ENCODE results near the gene OR1S2. TPM values are rescaled to one million over a fixed set of nuclear protein-coding genes. Genes with fewer than 3 reads are reported as not detected.
A peak's percentile ranks its signal among the peaks of the same experiment; 100 is the strongest.
"Not testable (repeated sequence)": the region's sequence is repeated elsewhere in the genome, so short reads cannot be mapped to it uniquely, and the experiment has no call there.

Gene OR1S2
- total RNA-seq: under 1 TPM in 2 of 8 experiments, not detected in 6; 0.37 to 0.66 TPM

DNA sequence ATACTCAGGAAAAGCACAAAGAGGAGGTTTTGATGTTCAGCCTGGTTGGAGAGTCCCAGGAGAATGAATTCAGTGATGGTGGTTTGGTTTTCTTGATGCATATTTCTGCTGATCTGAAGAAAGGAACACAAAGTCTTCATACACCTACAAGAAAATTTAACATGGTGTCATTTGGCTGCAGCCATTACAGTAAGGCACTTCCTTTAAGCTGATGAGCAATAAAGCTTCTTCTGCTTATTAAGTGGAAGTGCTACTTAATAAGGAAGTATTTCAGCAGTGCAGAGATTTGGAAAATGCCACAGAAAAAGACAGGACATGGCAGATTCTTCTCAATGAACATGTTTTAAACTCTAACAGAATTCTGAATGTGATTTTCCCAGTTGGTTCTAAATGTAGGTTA lies at the start of gene OR1S2:
TSS of gene OR1S2 (minus strand) at position 101 of the 400 bp plus-strand sequence. CDS start at position 101, 0 bp downstream.
- no peaks in the 10 kb centered on the region for H3K4me1 ChIP-seq (replicated peaks in 1 of 2)
- in situ Hi-C loops (cut with MboI; ENCODE audit: low pct_unique_long_range_greater_than_20kb in 2 of 9, low sequenced_read_pairs in 9 of 9, unreplicated experiment in 9 of 9): no loop called here
- no peak within 1 kb of the TSS for H3K4me3 ChIP-seq
- no peak within 1 kb of the TSS for H3K27ac ChIP-seq
- ATAC-seq (replicated peaks in 6 of 8): no peak

DNA sequence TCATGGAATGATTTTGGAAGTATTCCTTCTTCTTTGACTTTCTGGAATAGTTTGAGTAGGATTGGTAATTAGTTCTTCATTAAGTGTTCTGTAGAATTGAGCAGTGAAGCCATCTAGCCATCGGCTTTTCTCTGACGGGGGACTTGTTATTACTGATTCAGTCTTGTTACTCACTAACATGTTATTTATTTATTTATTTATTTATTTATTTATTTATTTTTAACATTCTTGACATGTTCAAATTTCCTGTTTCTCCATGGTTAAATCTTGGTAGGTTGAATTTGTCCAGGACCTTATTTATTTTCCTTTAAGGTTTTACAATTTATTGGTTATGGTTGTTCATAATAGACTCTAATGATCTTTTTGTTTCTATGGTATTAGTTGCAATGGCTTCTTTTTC lies 40.0 kb upstream of the OR1S2 start:
- Histone ChIP-seq H3K4me3 (no peak overlapping the region), H3K4me1 (replicated peaks in 1 of 2) (no peaks in the 10 kb centered on the region), H3K27ac (no peak overlapping the region)
- ATAC-seq (replicated peaks in 6 of 8): no peak
- WGBS, 10 experiments: 40 to 100% (median 90%) methylated on average over 1 to 2 of the region's 2 CpGs
- in situ Hi-C loops (cut with MboI; ENCODE audit: low pct_unique_long_range_greater_than_20kb in 2 of 9, low sequenced_read_pairs in 9 of 9, unreplicated experiment in 9 of 9): no loop called here

DNA sequence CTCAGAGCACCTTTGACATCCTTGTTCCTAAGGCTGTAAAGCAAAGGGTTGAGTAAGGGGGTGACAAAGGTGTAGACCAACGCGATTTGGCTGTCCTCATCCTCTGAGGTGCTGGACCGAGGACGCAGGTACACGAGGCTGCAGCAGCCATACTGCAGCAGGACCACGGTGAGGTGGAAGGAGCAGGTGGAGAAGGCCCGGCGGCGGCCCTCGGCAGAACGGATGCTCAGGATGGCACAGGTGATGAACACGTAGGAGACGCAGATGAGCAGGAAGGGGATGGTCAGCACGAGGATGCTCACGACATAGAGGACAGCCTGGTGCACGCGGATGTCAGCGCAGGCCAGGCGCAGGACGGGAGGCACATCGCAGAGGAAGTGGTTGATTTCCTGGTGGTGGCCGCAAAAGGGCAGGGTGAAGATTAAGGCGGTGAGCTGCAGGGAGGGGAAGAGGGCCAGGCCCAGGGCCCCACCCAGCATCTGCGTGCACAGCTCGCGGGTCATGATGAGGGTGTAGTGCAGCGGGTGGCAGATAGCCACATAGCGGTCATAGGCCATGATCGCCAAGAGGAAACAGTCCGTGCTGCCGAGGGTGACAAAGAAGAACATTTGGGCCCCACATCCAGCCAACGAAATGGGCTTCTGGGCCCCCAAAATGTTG lies 24.1 kb upstream of the OR1S2 start:
- in situ Hi-C loops (cut with MboI; ENCODE audit: low pct_unique_long_range_greater_than_20kb in 2 of 9, low sequenced_read_pairs in 9 of 9, unreplicated experiment in 9 of 9): no loop called here
- 55 to 98% (median 91%) methylated on average over 4 to 19 of the region's 32 CpGs; no CpG with 5 or more reads in 1 of the 10 experiments for WGBS, 10 experiments
- H3K27ac ChIP-seq: no peak overlapping the region
- H3K4me3 ChIP-seq: no peak overlapping the region
- H3K4me1 ChIP-seq (replicated peaks in 1 of 2): no peaks in the 10 kb centered on the region
- ATAC-seq (replicated peaks in 6 of 8): no peak

GRCh38 chr11:58222721-58223120 lies 18.8 kb upstream of the OR1S2 start:
- WGBS, 10 experiments: 0 to 89% (median 70%) methylated on average over 3 to 7 of the region's 7 CpGs
- H3K27ac ChIP-seq: no peak overlapping the region
- no peak overlapping the region for H3K4me3 ChIP-seq
- peak in 4 of 8 experiments; percentile 76 to 100 (median 99) for ATAC-seq (replicated peaks in 6 of 8)
- peaks cover 2 to 3% of the 10 kb centered on the region in 2 donors for H3K4me1 ChIP-seq (replicated peaks in 1 of 2)
- in situ Hi-C loops (cut with MboI; ENCODE audit: low pct_unique_long_range_greater_than_20kb in 2 of 9, low sequenced_read_pairs in 9 of 9, unreplicated experiment in 9 of 9): no loop called here

GRCh38 chr11:58216476-58216875 lies 12.5 kb upstream of the OR1S2 start:
- Histone ChIP-seq H3K4me3 (no peak overlapping the region), H3K27ac (no peak overlapping the region), H3K4me1 (replicated peaks in 1 of 2) (peaks cover 2 to 3% of the 10 kb centered on the region in 2 donors)
- no peak for ATAC-seq (replicated peaks in 6 of 8)
- in situ Hi-C loops (cut with MboI; ENCODE audit: low pct_unique_long_range_greater_than_20kb in 2 of 9, low sequenced_read_pairs in 9 of 9, unreplicated experiment in 9 of 9): no loop called here

- in situ Hi-C loops (cut with MboI; ENCODE audit: low pct_unique_long_range_greater_than_20kb in 2 of 9, low sequenced_read_pairs in 9 of 9, unreplicated experiment in 9 of 9); ATAC-seq (replicated peaks in 6 of 8); H3K27ac ChIP-seq; H3K4me1 ChIP-seq (replicated peaks in 1 of 2); H3K4me3 ChIP-seq: not testable (repeated sequence)
- no CpG with 5 or more reads among the region's 2 CpGs for WGBS, 10 experiments
Measured at GRCh38 chr11:58212420-58212819, 8.5 kb upstream of the OR1S2 start, which contains the start of gene OR1S1. OR1S1 (plus strand) TSS chr11:58212720.

GRCh38 chr11:58199271-58199670 lies 4.7 kb downstream of the OR1S2 start:
- no peak overlapping the region for H3K4me3 ChIP-seq
- H3K27ac ChIP-seq: no peak overlapping the region
- 0 to 75% (median 51%) methylated on average over 1 of the region's 1 CpG; no CpG with 5 or more reads in 2 of the 10 experiments for WGBS, 10 experiments
- in situ Hi-C loops (cut with MboI; ENCODE audit: low pct_unique_long_range_greater_than_20kb in 2 of 9, low sequenced_read_pairs in 9 of 9, unreplicated experiment in 9 of 9): no loop called here
- ATAC-seq (replicated peaks in 6 of 8): no peak
- no peaks in the 10 kb centered on the region for H3K4me1 ChIP-seq (replicated peaks in 1 of 2)

GRCh38 chr11:58195939-58196338 lies 8.0 kb downstream of the OR1S2 start:
- 0 to 100% (median 80%) methylated on average over 1 to 2 of the region's 2 CpGs; no CpG with 5 or more reads in 2 of the 10 experiments for WGBS, 10 experiments
- H3K4me1 ChIP-seq (replicated peaks in 1 of 2): no peaks in the 10 kb centered on the region
- in situ Hi-C loops (cut with MboI; ENCODE audit: low pct_unique_long_range_greater_than_20kb in 2 of 9, low sequenced_read_pairs in 9 of 9, unreplicated experiment in 9 of 9): no loop called here
- no peak overlapping the region for H3K27ac ChIP-seq
- no peak for ATAC-seq (replicated peaks in 6 of 8)
- no peak overlapping the region for H3K4me3 ChIP-seq

DNA sequence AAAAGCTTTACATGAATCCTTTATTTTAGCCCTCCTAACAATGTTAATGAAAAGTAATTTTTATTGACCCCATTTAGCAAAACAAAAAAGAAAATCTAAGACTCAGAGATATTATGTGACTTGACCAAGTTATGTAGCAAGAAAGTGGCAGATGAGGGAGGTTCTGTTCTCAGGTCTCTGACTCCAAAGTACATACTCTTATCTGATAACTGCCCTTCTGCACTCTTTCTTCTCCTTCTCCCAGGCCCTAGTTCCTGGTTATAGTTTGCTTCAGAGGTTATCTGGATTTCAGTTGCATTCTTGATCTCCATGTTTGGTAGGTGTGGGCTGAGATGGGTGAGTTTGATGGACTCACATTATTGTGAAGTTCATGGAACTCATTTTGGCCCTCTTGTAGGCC lies 10.6 kb downstream of the OR1S2 start:
- ATAC-seq (replicated peaks in 6 of 8): no peak
- Histone ChIP-seq H3K4me1 (replicated peaks in 1 of 2) (no peaks in the 10 kb centered on the region), H3K4me3 (no peak overlapping the region), H3K27ac (no peak overlapping the region)
- in situ Hi-C loops (cut with MboI; ENCODE audit: low pct_unique_long_range_greater_than_20kb in 2 of 9, low sequenced_read_pairs in 9 of 9, unreplicated experiment in 9 of 9): no loop called here

DNA sequence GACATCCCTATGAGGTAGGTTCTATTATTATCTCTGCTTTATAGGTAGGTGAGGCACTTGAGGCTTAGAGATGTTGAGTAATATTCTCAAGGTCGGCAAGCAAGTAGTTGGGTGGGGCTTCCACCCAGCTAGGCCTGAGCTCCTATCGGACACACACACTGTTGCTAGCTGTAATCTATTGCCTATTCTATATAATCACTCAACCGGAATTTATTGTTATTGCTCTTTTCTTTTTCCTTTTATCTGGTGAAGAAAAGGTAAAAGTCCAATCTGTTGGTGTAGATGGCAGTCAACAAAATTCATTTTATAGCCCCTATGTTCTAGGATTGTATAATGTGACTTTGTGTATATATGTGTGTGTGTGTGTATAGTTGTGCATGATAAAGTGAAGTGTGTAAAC lies 11.7 kb downstream of the OR1S2 start:
- ATAC-seq (replicated peaks in 6 of 8): peak in 3 of 8 experiments; percentile 40 to 53 (median 43)
- no peak overlapping the region for H3K27ac ChIP-seq
- WGBS, 10 experiments: 0 to 58% (median 24%) methylated on average over 1 to 3 of the region's 3 CpGs; no CpG with 5 or more reads in 4 of the 10 experiments
- in situ Hi-C loops (cut with MboI; ENCODE audit: low pct_unique_long_range_greater_than_20kb in 2 of 9, low sequenced_read_pairs in 9 of 9, unreplicated experiment in 9 of 9): no loop called here
- H3K4me1 ChIP-seq (replicated peaks in 1 of 2): no peaks in the 10 kb centered on the region
- no peak overlapping the region for H3K4me3 ChIP-seq

GRCh38 chr11:58188770-58189169 lies 15.2 kb downstream of the OR1S2 start, which contains the start of gene OR9Q2:
OR9Q2 (plus strand) TSS chr11:58189070; CDS start chr11:58190491, 1,421 bp downstream.
- 0 to 83% (median 77%) methylated on average over 1 to 2 of the region's 2 CpGs; no CpG with 5 or more reads in 4 of the 10 experiments for WGBS, 10 experiments
- Histone ChIP-seq H3K27ac (no peak within 1 kb of the TSS), H3K4me1 (replicated peaks in 1 of 2) (no peaks in the 10 kb centered on the region), H3K4me3 (no peak within 1 kb of the TSS)
- ATAC-seq (replicated peaks in 6 of 8): no peak
- in situ Hi-C loops (cut with MboI; ENCODE audit: low pct_unique_long_range_greater_than_20kb in 2 of 9, low sequenced_read_pairs in 9 of 9, unreplicated experiment in 9 of 9): no loop called here

DNA sequence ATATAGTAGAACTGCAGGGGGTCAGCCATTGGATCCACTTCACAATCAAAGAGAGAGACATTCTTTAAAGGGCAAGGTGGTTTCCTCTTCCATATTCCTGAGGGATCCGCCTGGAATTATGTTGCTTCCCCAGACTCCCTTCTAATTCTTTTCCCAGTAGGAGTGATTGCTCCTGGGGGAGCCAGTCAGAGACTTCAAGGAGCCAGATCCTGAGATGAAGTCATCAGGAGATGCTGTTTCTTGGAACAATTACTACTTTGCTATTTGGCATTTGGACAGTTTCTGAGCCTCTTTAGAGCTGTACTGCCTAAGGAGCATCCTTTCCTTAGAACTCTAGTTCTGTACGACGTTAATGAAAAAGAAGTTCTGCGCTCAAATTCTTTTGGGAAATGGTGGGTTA lies 17.0 kb downstream of the OR1S2 start:
- in situ Hi-C loops (cut with MboI; ENCODE audit: low pct_unique_long_range_greater_than_20kb in 2 of 9, low sequenced_read_pairs in 9 of 9, unreplicated experiment in 9 of 9): no loop called here

GRCh38 chr11:58179648-58180047 lies 24.3 kb downstream of the OR1S2 start:
- Histone ChIP-seq H3K27ac (no peak overlapping the region), H3K4me3 (no peak overlapping the region), H3K4me1 (replicated peaks in 1 of 2) (no peaks in the 10 kb centered on the region)
- 27 to 100% (median 68%) methylated on average over 2 to 6 of the region's 7 CpGs; no CpG with 5 or more reads in 2 of the 10 experiments for WGBS, 10 experiments
- no peak for ATAC-seq (replicated peaks in 6 of 8)
- in situ Hi-C loops (cut with MboI; ENCODE audit: low pct_unique_long_range_greater_than_20kb in 2 of 9, low sequenced_read_pairs in 9 of 9, unreplicated experiment in 9 of 9): no loop called here

More for the DNA sequence above, 17.0 kb downstream of the OR1S2 start:
- Histone ChIP-seq H3K4me1 (replicated peaks in 1 of 2) (no peaks in the 10 kb centered on the region), H3K27ac (no peak overlapping the region), H3K4me3 (no peak overlapping the region)
- 8 to 100% (median 83%) methylated on average over 1 to 4 of the region's 4 CpGs; no CpG with 5 or more reads in 1 of the 10 experiments for WGBS, 10 experiments
- ATAC-seq (replicated peaks in 6 of 8): no peak

DNA sequence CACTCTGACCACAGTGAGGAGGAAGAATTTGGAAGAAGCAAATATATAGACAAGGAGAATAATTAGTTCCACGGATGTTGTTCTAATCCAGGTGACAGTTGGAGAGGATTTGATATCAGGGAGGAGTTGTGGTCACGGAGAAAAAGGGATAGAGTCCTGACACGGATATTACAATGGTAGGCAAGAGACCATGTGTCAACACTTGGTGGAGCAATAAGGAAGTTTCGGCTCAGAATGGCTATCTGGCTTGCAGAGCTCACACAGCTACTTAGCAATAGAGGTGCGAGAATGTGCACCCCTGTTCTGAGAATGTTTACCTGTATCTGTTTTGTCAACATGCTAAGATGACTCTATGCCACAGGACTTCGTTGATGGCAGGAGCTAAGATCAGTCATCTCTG lies 25.5 kb downstream of the OR1S2 start:
- WGBS, 10 experiments: 13 to 100% (median 70%) methylated on average over 1 to 6 of the region's 6 CpGs; no CpG with 5 or more reads in 1 of the 10 experiments

More for the DNA sequence above, 25.5 kb downstream of the OR1S2 start:
- no peak for ATAC-seq (replicated peaks in 6 of 8)
- Histone ChIP-seq H3K4me1 (replicated peaks in 1 of 2) (no peaks in the 10 kb centered on the region), H3K27ac (no peak overlapping the region), H3K4me3 (no peak overlapping the region)
- in situ Hi-C loops (cut with MboI; ENCODE audit: low pct_unique_long_range_greater_than_20kb in 2 of 9, low sequenced_read_pairs in 9 of 9, unreplicated experiment in 9 of 9): no loop called here

All from motor neuron (in vitro differentiated cells).